K562 (cell line): ENCODE results near the gene TJP2. TPM values are rescaled to one million over a fixed set of nuclear protein-coding genes. Genes with fewer than 3 reads are reported as not detected.
A peak's percentile ranks its signal among the peaks of the same experiment; 100 is the strongest.

Experiments
- ATAC-seq: fragments of 200-7000 bp; cut with Tn5 transposase; 3 replicates; pipeline ENCODE4 v1.9.1; 2020; ENCODE audit warnings: moderate library complexity
- Bru-seq: library from RNA; stranded (reverse); fragments of 400-500 nt; gene quantifications from one replicate; lab custom pipeline; 2021; lab: Mats Ljungman, UMichigan
- BruChase-seq, 2 experiments: library from RNA; stranded (reverse); fragments of 400-500 nt; gene quantifications; one replicate each; lab custom pipeline; 2021; lab: Mats Ljungman, UMichigan
- BruUV-seq: library from RNA; stranded (reverse); fragments of 400-500 nt; replicated peaks from 2 replicates; lab custom pipeline; 2021; lab: Mats Ljungman, UMichigan
- CTCF ChIA-PET: fragments of 300-600 bp; formaldehyde crosslinking; extraction: SDS; loops from one replicate; lab custom pipeline; 2021; ENCODE audit warnings: low intra/inter-chr PET ratio; lab: Yijun Ruan, JAX
- POLR2A ChIA-PET: fragments of 300-600, 350-650 bp; sonication (Branson Sonifier 250); formaldehyde crosslinking; extraction: SDS; loops from one replicate; lab custom pipeline; 2021; ENCODE audit warnings: antibody characterized with exemption, inconsistent platforms; lab: Yijun Ruan, JAX
- DNase-seq, 4 experiments: peaks; one replicate each; pipeline versions ENCODE4 v3.0.0 to v3.0.0-alpha.2; 2011 to 2018; ENCODE audit warnings: low spot score in 3 of 4, mixed read lengths in 3 of 4; ENCODE audit errors: extremely low read depth in 1 of 4
- FAIRE-seq: peaks from 2 replicates; lab custom pipeline; 2011; peaks lifted over from hg19 to GRCh38; lab: Jason Lieb, UNC
- H2AFZ ChIP-seq: 2 replicates; pipeline ENCODE4 v1.6.0; 2011; ENCODE audit warnings: low read depth, low read length, control low read depth, inconsistent platforms
- H3K27ac ChIP-seq: fragments of 200-600 bp; 3 replicates; pipeline ENCODE4 v1.8.0; 2011; ENCODE audit warnings: low read depth, mild to moderate bottlenecking, control low read depth, inconsistent platforms, low read length, moderate library complexity, mixed read lengths; ENCODE audit errors: extremely low read depth
- H3K27me3 ChIP-seq, 2 experiments: fragments of 300-600 bp in 1 of 2; 2 replicates in 1 of 2; 3 replicates in 1 of 2; pipeline versions ENCODE4 v1.6.0 to v1.8.0; 2011; ENCODE audit warnings: inconsistent platforms in 2 of 2, low read length in 2 of 2, mild to moderate bottlenecking in 1 of 2, mixed read lengths in 1 of 2, moderate library complexity in 1 of 2; ENCODE audit not compliant: control insufficient read depth in 2 of 2, insufficient read depth in 2 of 2
- H3K36me3 ChIP-seq: fragments of 300-600 bp; 3 replicates; pipeline ENCODE4 v1.8.0; 2011; ENCODE audit warnings: mild to moderate bottlenecking, low read length, inconsistent platforms; ENCODE audit not compliant: control insufficient read depth, insufficient read depth
- H3K4me1 ChIP-seq, 2 experiments: fragments of 200-600 bp in 1 of 2; replicated peaks in 1 of 2; 2 replicates in 1 of 2; 3 replicates in 1 of 2; pipeline versions ENCODE4 v1.5.1 to v1.8.0; 2011; ENCODE audit warnings: inconsistent platforms in 2 of 2, low read length in 2 of 2, mild to moderate bottlenecking in 1 of 2, mixed read lengths in 1 of 2, moderate library complexity in 1 of 2; ENCODE audit not compliant: control insufficient read depth in 2 of 2, insufficient read depth in 2 of 2
- H3K4me2 ChIP-seq: 2 replicates; pipeline ENCODE4 v1.6.1; 2011; ENCODE audit warnings: low read length, control low read depth, inconsistent platforms, mixed read lengths; ENCODE audit not compliant: insufficient read depth
- H3K4me3 ChIP-seq: fragments of 200-600 bp; sonication (generic), shearing (Covaris generic); 2 replicates; pipeline ENCODE4 v1.5.1; 2016; ENCODE audit warnings: control low read depth, inconsistent platforms
- H3K79me2 ChIP-seq: fragments of 200-600 bp; 3 replicates; pipeline ENCODE4 v1.8.0; 2011; ENCODE audit warnings: low read length, inconsistent platforms; ENCODE audit not compliant: control insufficient read depth, insufficient read depth
- H3K9ac ChIP-seq, 2 experiments: 2 replicates each; pipeline versions ENCODE4 v1.6.0 to v1.6.1; 2011; ENCODE audit warnings: low read depth in 2 of 2, low read length in 2 of 2, control low read depth in 1 of 2, inconsistent platforms in 1 of 2, mild to moderate bottlenecking in 1 of 2, mixed read lengths in 1 of 2; ENCODE audit not compliant: insufficient read depth in 1 of 2
- H3K9me1 ChIP-seq: one replicate; pipeline ENCODE4 v1.6.0; 2011; ENCODE audit warnings: inconsistent platforms, mild to moderate bottlenecking, low read length, moderate library complexity; ENCODE audit not compliant: control insufficient read depth, insufficient read depth
- H3K9me3 ChIP-seq: replicated peaks from 2 replicates; pipeline ENCODE4 v1.5.1; 2011; ENCODE audit warnings: low read depth, low read length, inconsistent platforms; ENCODE audit not compliant: control insufficient read depth, insufficient read depth
- H4K20me1 ChIP-seq: replicated peaks from 2 replicates; pipeline ENCODE4 v1.6.1; 2011; ENCODE audit warnings: low read length, inconsistent platforms, mixed read lengths; ENCODE audit not compliant: control insufficient read depth, insufficient read depth
- CTBP1 ChIP-seq: fragments of 450-650 bp; IDR thresholded peaks from 2 replicates; pipeline ENCODE4 v1.6.1; 2016; ENCODE audit warnings: borderline replicate concordance
- EP400 ChIP-seq: fragments of 450-650 bp; IDR thresholded peaks from 2 replicates; pipeline ENCODE4 v1.6.1; 2017; ENCODE audit warnings: antibody characterized with exemption, mild to moderate bottlenecking, moderate library complexity
- HMGN3 ChIP-seq: IDR thresholded peaks from 2 replicates; pipeline ENCODE4 v1.6.1; 2011; ENCODE audit warnings: borderline replicate concordance, low read depth, mild to moderate bottlenecking, mixed read lengths, low read length; ENCODE audit not compliant: insufficient read length; ENCODE audit errors: extremely low read depth
- KHSRP ChIP-seq: fragments of 450-650 bp; IDR thresholded peaks from 2 replicates; pipeline ENCODE4 v1.6.1; 2017
- MYC ChIP-seq, 2 experiments: fragments of 250-450 bp in 1 of 2; sonication (Bioruptor Pico) in 1 of 2; IDR thresholded peaks; 2 replicates each; pipeline versions ENCODE4 v1.5.1 to v1.6.1; 2012 to 2021; ENCODE audit warnings: low read depth in 2 of 2, borderline replicate concordance in 1 of 2, improper control_type of control experiment in 1 of 2, low read length in 1 of 2, mild to moderate bottlenecking in 1 of 2, moderate library complexity in 1 of 2
- NKRF ChIP-seq: fragments of 450-650 bp; IDR thresholded peaks from 2 replicates; pipeline ENCODE4 v1.6.1; 2016; ENCODE audit warnings: borderline replicate concordance
- PKNOX1 ChIP-seq: fragments of 450-650 bp; IDR thresholded peaks from 2 replicates; pipeline ENCODE4 v1.6.1; 2016
- SAFB ChIP-seq: fragments of 200-400 bp; formaldehyde crosslinking; IDR thresholded peaks from 2 replicates; pipeline ENCODE4 v1.6.1; 2017; ENCODE audit warnings: low read depth, low read length, borderline replicate concordance
- SIN3B ChIP-seq: fragments of 450-650 bp; IDR thresholded peaks from 2 replicates; pipeline ENCODE4 v1.6.1; 2017; ENCODE audit warnings: low read depth, mild to moderate bottlenecking, moderate library complexity
- SMAD4 ChIP-seq: fragments of 250-450 bp; sonication (Bioruptor Pico); conservative IDR thresholded peaks from 2 replicates; pipeline ENCODE4 v1.8.0; 2021; ENCODE audit warnings: inconsistent platforms, mild to moderate bottlenecking, moderate library complexity
- WGBS: fragments of 100-300 bp; shearing (Covaris generic); methylation state at CpG from one replicate; pipeline ENCODE4 v1.1.6; 2016; ENCODE audit warnings: low coverage, mixed read lengths; ENCODE audit not compliant: insufficient coverage; ENCODE audit errors: missing lambda C conversion rate; 5-methylcytosine and 5-hydroxymethylcytosine counted together
- in situ Hi-C: fragments of 300-500 bp; cut with MboI; formaldehyde crosslinking; loops from 4 replicates; pipeline ENCODE4 v1.15.0; 2018; ENCODE audit warnings: inconsistent platforms, mixed read lengths
- intact Hi-C: fragments of 100-400 bp; cut with micrococcal nuclease; formaldehyde crosslinking; loops from 2 replicates; pipeline ENCODE4 v1.14.2; 2022
- long read RNA-seq, 3 experiments: library from polyadenylated mRNA in 2 of 3; library from RNA in 1 of 3; unstranded in 2 of 3; stranded (forward) in 1 of 3; transcript quantifications; one replicate each; pipeline ENCODE4 v2.0.0, GENCODE V29; 2019 to 2022
- polyA minus RNA-seq, 3 experiments: library from RNA; depleted of rRNA, polyadenylated mRNA; stranded (reverse); fragments of >200 nt; gene quantifications; 2 replicates each; pipeline ENCODE4 v1.2.3, GENCODE V29; 2011
- polyA plus RNA-seq, 8 experiments: library from polyadenylated mRNA; depleted of rRNA in 4 of 8; stranded (reverse) in 5 of 8; unstranded in 3 of 8; fragments of >200 nt; fragmentation: Nextera tagmentation in 2 of 8; fragmentation: Illumina TruSeq in 1 of 8; extraction: Ambion mirVana in 2 of 8; extraction: Trizol in 1 of 8; gene quantifications; 2 replicates each; pipeline versions ENCODE4 v1.2.1 to v1.2.3, GENCODE V29; 2011 to 2014; ENCODE audit warnings: inconsistent platforms in 1 of 8, missing spikeins in 1 of 8
- total RNA-seq, 7 experiments: library from RNA; depleted of rRNA in 6 of 7; stranded (reverse); fragments of >200 nt in 6 of 7; fragmentation: Illumina TruSeq in 2 of 7; extraction: Trizol in 2 of 7; gene quantifications; 2 replicates each; pipeline versions ENCODE4 v1.2.1 to v1.2.3, GENCODE V29; 2011 to 2021; ENCODE audit warnings: low replicate concordance in 1 of 7

The TJP2 gene
- 65.2 and 119 TPM in 2 replicates for total RNA-seq (2011; cell fraction: chromatin; rRNA removed; ENCODE audit: low replicate concordance)
- total RNA-seq (2011; cell fraction: nucleolus; rRNA removed): 35.0 and 35.9 TPM in 2 replicates
- total RNA-seq (2011; cell fraction: nucleoplasm; rRNA removed): 57.6 and 73.1 TPM in 2 replicates
- 14.9 and 18.5 TPM in 2 replicates for total RNA-seq (2014; rRNA removed)
- total RNA-seq (2014; rRNA removed; fragmentation: Illumina TruSeq; extraction: Trizol): 16.8 and 17.4 TPM in 2 replicates
- 13.3 and 14.0 TPM in 2 replicates for total RNA-seq (2015; rRNA removed; fragmentation: Illumina TruSeq; extraction: Trizol)
- 17.7 and 19.4 TPM in 2 replicates for total RNA-seq (2021)
- 24.1 TPM in 2 replicates for polyA plus RNA-seq (2011; rRNA removed)
- 8.9 and 13.3 TPM in 2 replicates for polyA plus RNA-seq (2011; cell fraction: cytosol; rRNA removed)
- 34.6 and 49.8 TPM in 2 replicates for polyA plus RNA-seq (2011; cell fraction: nucleus; rRNA removed)
- polyA plus RNA-seq (2012): 15.6 and 17.7 TPM in 2 replicates
- 13.1 and 17.2 TPM in 2 replicates for polyA plus RNA-seq (2014; fragmentation: Illumina TruSeq; extraction: Trizol)
- 1 to 10 TPM; 4.0 to 4.5 TPM for polyA plus RNA-seq (2014; fragmentation: Nextera tagmentation; extraction: Ambion mirVana)
- 12.8 and 13.4 TPM in 2 replicates for polyA plus RNA-seq (2014; rRNA removed)
- 20.1 and 27.5 TPM in 2 replicates for polyA minus RNA-seq (2011; rRNA and poly(A)+ RNA removed)
- polyA minus RNA-seq (2011; cell fraction: cytosol; rRNA and poly(A)+ RNA removed): 14.5 and 14.7 TPM in 2 replicates
- polyA minus RNA-seq (2011; cell fraction: nucleus; rRNA and poly(A)+ RNA removed): 13.7 and 25.8 TPM in 2 replicates
- Bru-seq, nascent RNA: percentile 42 among the genes with signal in this experiment
- BruChase-seq, experiment 1, labeled RNA remaining after a 2-hour chase: percentile 44 among the genes with signal in this experiment
- BruChase-seq, experiment 2, labeled RNA remaining after a 6-hour chase: percentile 49 among the genes with signal in this experiment
- long read RNA-seq, experiment 1, full-length matches to known transcripts: 33 of 56 reads
- long read RNA-seq, experiment 1, partial matches to known transcripts: 18 of 56 reads
- long read RNA-seq, experiment 1, other reads (novel, unspliced or antisense): 5 of 56 reads
- long read RNA-seq, experiment 2, full-length matches to known transcripts: 5 of 25 reads
- long read RNA-seq, experiment 2, partial matches to known transcripts: 14 of 25 reads
- long read RNA-seq, experiment 2, other reads (novel, unspliced or antisense): 6 of 25 reads
- long read RNA-seq, experiment 3, full-length matches to known transcripts: 4 of 8 reads
- long read RNA-seq, experiment 3, partial matches to known transcripts: 3 of 8 reads
- long read RNA-seq, experiment 3, other reads (novel, unspliced or antisense): 1 of 8 reads

GRCh38 chr9:69173891-69174615, at the start of gene TJP2:
TJP2 (plus strand) TSS chr9:69174277; CDS start chr9:69174373, 96 bp downstream.
- Histone ChIP-seq H3K4me3 (peak within 1 kb of the TSS; percentile 52), H3K27ac (peak within 1 kb of the TSS; percentile 79), H3K4me1 (peaks cover 23 to 53% of the 10 kb centered on the region in 2 experiments), H4K20me1 (no peaks in the 10 kb centered on the region; the same call in 1 of the 2 replicates), H3K36me3 (no peaks in the 10 kb centered on the region), H3K9me1 (no peaks in the 10 kb centered on the region), H3K27me3 (no peaks in the 10 kb centered on the region), H3K4me2 (peak within 1 kb of the TSS; percentile 74), H3K79me2 (peaks cover 46% of the 10 kb centered on the region), H3K9ac (peak within 1 kb of the TSS; percentile 58 to 98), H3K9me3 (no peaks in the 10 kb centered on the region), H2AFZ (peak within 1 kb of the TSS; percentile 88)
- DNase-seq (peak; percentile 77 to 84 (median 79)), ATAC-seq (peak; percentile 84), FAIRE-seq (no peak)
- POLR2A ChIA-PET: interaction anchor here (1.2 kb wide), 1 partner anchor 19 kb away, joined by 3 read pairs; no protein-coding TSS in a partner anchor
- in situ Hi-C loops: no loop called here
- under 1% methylated on average over 25 of the region's 93 CpGs for WGBS
- intact Hi-C loops: no loop called here
- CTCF ChIA-PET: no interaction called here
- no TSS peak for BruUV-seq
- TF ChIP-seq MYC (IDR thresholded peaks at IDR 0.05; ENCODE audit: low read depth, low read length): peak; percentile 41; the same call in 1 of the 2 replicates
- no peak for TF ChIP-seq MYC (CRISPR knock-in tag; IDR thresholded peaks at IDR 0.05; ENCODE audit: borderline replicate concordance, low read depth)
- TF ChIP-seq SAFB: 0 out of 2 replicates have a peak, but pooled peaks have one; percentile 24
- TF ChIP-seq EP400: peak; percentile 30; the same call in 1 of the 2 replicates
- TF ChIP-seq HMGN3: peak; percentile 46
- TF ChIP-seq PKNOX1: no peak
- TF ChIP-seq KHSRP: no peak
- TF ChIP-seq SMAD4 (CRISPR knock-in tag): peak; percentile 56; the same call in 1 of the 2 replicates
- TF ChIP-seq NKRF: peak; percentile 63; the same call in 1 of the 2 replicates
- TF ChIP-seq SIN3B: peak; percentile 34; the same call in 1 of the 2 replicates
- peak; percentile 66 for TF ChIP-seq CTBP1
